Keratinocyte (primary cell): ENCODE results near the gene MAPK1. TPM values are rescaled to one million over a fixed set of nuclear protein-coding genes. Genes with fewer than 3 reads are reported as not detected.

ENCODE experiments used
- DNase-seq: peaks from one replicate; pipeline ENCODE4 v3.0.0-alpha.2; 2011; ENCODE audit warnings: low read depth, missing footprints, low spot score
- FAIRE-seq: peaks from 2 replicates; lab custom pipeline; 2011; peaks lifted over from hg19 to GRCh38; lab: Jason Lieb, UNC
- H2AFZ ChIP-seq: 2 replicates; pipeline ENCODE4 v1.6.0; 2012; ENCODE audit warnings: low read length, control low read depth, inconsistent platforms; ENCODE audit not compliant: control insufficient read depth
- H3K27ac ChIP-seq: 2 replicates; pipeline ENCODE4 v1.5.1; 2011; ENCODE audit warnings: low read length; ENCODE audit not compliant: control insufficient read depth, insufficient read depth
- H3K27me3 ChIP-seq: 3 replicates; pipeline ENCODE4 v1.6.0; 2011; ENCODE audit warnings: low read length; ENCODE audit not compliant: control insufficient read depth, insufficient read depth; ENCODE audit errors: extremely low read depth
- H3K36me3 ChIP-seq, 2 experiments: 2 replicates in 1 of 2; 3 replicates in 1 of 2; pipeline ENCODE4 v1.5.1; 2011; ENCODE audit warnings: low read length in 2 of 2, mild to moderate bottlenecking in 1 of 2; ENCODE audit not compliant: control insufficient read depth in 2 of 2, insufficient read depth in 2 of 2; ENCODE audit errors: extremely low read depth in 1 of 2
- H3K4me1 ChIP-seq: 3 replicates; pipeline ENCODE4 v1.5.1; 2011; ENCODE audit warnings: low read length; ENCODE audit not compliant: control insufficient read depth, insufficient read depth; ENCODE audit errors: extremely low read depth
- H3K4me2 ChIP-seq: 3 replicates; pipeline ENCODE4 v1.6.0; 2011; ENCODE audit warnings: low read depth, low read length; ENCODE audit not compliant: control insufficient read depth, insufficient read depth; ENCODE audit errors: extremely low read depth
- H3K4me3 ChIP-seq, 3 experiments: fragments of 200-600 bp in 1 of 3; sonication (generic) in 1 of 3; 2 replicates in 2 of 3; 3 replicates in 1 of 3; pipeline ENCODE4 v1.5.1; 2011 to 2016; ENCODE audit warnings: low read length in 3 of 3, mild to moderate bottlenecking in 3 of 3, control low read depth in 2 of 3, inconsistent platforms in 1 of 3, low read depth in 1 of 3, mixed read lengths in 1 of 3, mixed run types in 1 of 3, moderate library complexity in 1 of 3; ENCODE audit not compliant: control insufficient read depth in 2 of 3, insufficient read depth in 2 of 3; ENCODE audit errors: extremely low read depth in 1 of 3
- H3K79me2 ChIP-seq: 2 replicates; pipeline ENCODE4 v1.6.0; 2012; ENCODE audit warnings: low read length; ENCODE audit not compliant: control insufficient read depth, insufficient read depth
- H3K9ac ChIP-seq: 3 replicates; pipeline ENCODE4 v1.6.0; 2011; ENCODE audit warnings: low read length; ENCODE audit not compliant: control insufficient read depth, insufficient read depth; ENCODE audit errors: extremely low read depth
- H3K9me1 ChIP-seq: 3 replicates; pipeline ENCODE4 v1.6.0; 2011; ENCODE audit warnings: low read length; ENCODE audit not compliant: control insufficient read depth, insufficient read depth; ENCODE audit errors: extremely low read depth
- H3K9me3 ChIP-seq: 2 replicates; pipeline ENCODE4 v1.5.1; 2012; ENCODE audit warnings: low read depth, low read length; ENCODE audit not compliant: control insufficient read depth
- H4K20me1 ChIP-seq: 3 replicates; pipeline ENCODE4 v1.6.0; 2011; ENCODE audit warnings: low read length; ENCODE audit not compliant: control insufficient read depth, insufficient read depth; ENCODE audit errors: extremely low read depth
- EZH2 ChIP-seq: IDR thresholded peaks from one replicate; pipeline ENCODE4 v1.6.1; 2012; ENCODE audit warnings: inconsistent platforms, mild to moderate bottlenecking, low read length, moderate library complexity
- dilution Hi-C: fragments of 300-500 bp; cut with MboI; formaldehyde crosslinking; loops from one replicate; pipeline ENCODE4 v1.7.0; 2020; ENCODE audit warnings: low sequenced_read_pairs; ENCODE audit not compliant: extremely low pct_ligation_motif_present
- polyA plus RNA-seq, 5 experiments: library from polyadenylated mRNA; depleted of rRNA in 3 of 5; stranded (reverse) in 3 of 5; stranded (forward) in 1 of 5; unstranded in 1 of 5; fragments of >200 nt; gene quantifications; 1 replicate in 1 of 5; 2 replicates in 3 of 5; 3 replicates in 1 of 5; pipeline versions ENCODE4 v1.2.1 to v1.2.3, GENCODE V29; 2011 to 2012; ENCODE audit warnings: missing spikeins in 2 of 5, low read depth in 1 of 5, low replicate concordance in 1 of 5
- TF ChIP-seq, protein P1 (sequence below), 3 experiments: IDR thresholded peaks in 1 of 3; conservative IDR thresholded peaks in 1 of 3; optimal IDR thresholded peaks in 1 of 3; 2 replicates in 2 of 3; 3 replicates in 1 of 3; pipeline versions ENCODE3 to v1.5.1; 2011; ENCODE audit warnings: low read length in 3 of 3, mild to moderate bottlenecking in 3 of 3, moderate library complexity in 2 of 3, control low read depth in 1 of 3, inconsistent platforms in 1 of 3; ENCODE audit not compliant: insufficient read depth in 2 of 3; ENCODE audit errors: extremely low read depth in 1 of 3

The MAPK1 gene
- polyA plus RNA-seq, 1 donor (not counting 4 experiments of a cell fraction or from before 2014, with no cell fraction given) = 136 TPM

GRCh38 chr22:21860491-21861039 lies 6.9 kb downstream of the MAPK1 start:
- Histone ChIP-seq H3K4me2 (no peak overlapping the region), H3K4me3 (no peak overlapping the region), H3K4me1 (peaks cover 26% of the 10 kb centered on the region), H2AFZ (no peak overlapping the region), H3K36me3 (no peaks in the 10 kb centered on the region), H3K9me3 (no peaks in the 10 kb centered on the region), H3K9me1 (peaks cover 9% of the 10 kb centered on the region), H3K27ac (no peak overlapping the region), H3K79me2 (peaks cover 99% of the 10 kb centered on the region), H3K27me3 (no peaks in the 10 kb centered on the region), H3K9ac (no peak overlapping the region), H4K20me1 (peaks cover 48% of the 10 kb centered on the region)
- DNase-seq = no peak
- TF ChIP-seq EZH2 = no peak
- TF ChIP-seq, protein P1, sequence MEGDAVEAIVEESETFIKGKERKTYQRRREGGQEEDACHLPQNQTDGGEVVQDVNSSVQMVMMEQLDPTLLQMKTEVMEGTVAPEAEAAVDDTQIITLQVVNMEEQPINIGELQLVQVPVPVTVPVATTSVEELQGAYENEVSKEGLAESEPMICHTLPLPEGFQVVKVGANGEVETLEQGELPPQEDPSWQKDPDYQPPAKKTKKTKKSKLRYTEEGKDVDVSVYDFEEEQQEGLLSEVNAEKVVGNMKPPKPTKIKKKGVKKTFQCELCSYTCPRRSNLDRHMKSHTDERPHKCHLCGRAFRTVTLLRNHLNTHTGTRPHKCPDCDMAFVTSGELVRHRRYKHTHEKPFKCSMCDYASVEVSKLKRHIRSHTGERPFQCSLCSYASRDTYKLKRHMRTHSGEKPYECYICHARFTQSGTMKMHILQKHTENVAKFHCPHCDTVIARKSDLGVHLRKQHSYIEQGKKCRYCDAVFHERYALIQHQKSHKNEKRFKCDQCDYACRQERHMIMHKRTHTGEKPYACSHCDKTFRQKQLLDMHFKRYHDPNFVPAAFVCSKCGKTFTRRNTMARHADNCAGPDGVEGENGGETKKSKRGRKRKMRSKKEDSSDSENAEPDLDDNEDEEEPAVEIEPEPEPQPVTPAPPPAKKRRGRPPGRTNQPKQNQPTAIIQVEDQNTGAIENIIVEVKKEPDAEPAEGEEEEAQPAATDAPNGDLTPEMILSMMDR (optimal IDR thresholded peaks at IDR 0.05 in 1 of 3, IDR thresholded peaks at IDR 0.05 in 1 of 3, conservative IDR thresholded peaks at IDR 0.05 in 1 of 3; ENCODE audit: extremely low read depth in 1 of 3, insufficient read depth in 2 of 3, low read length in 3 of 3) = no peak
- dilution Hi-C loops = no loop called here
- FAIRE-seq = no peak

- peaks cover 9% of the 10 kb centered on the region for H3K9me1 ChIP-seq
- TF ChIP-seq, protein P1 (optimal IDR thresholded peaks at IDR 0.05 in 1 of 3, IDR thresholded peaks at IDR 0.05 in 1 of 3, conservative IDR thresholded peaks at IDR 0.05 in 1 of 3; ENCODE audit: extremely low read depth in 1 of 3, insufficient read depth in 2 of 3, low read length in 3 of 3) = no peak
- no peak for TF ChIP-seq EZH2
- no peak overlapping the region for H2AFZ ChIP-seq
- dilution Hi-C loops = loop anchor here (10.0 kb wide), 1 partner anchor 77 kb away; no protein-coding TSS in a partner anchor
- no peak overlapping the region for H3K4me3 ChIP-seq
- peaks cover 99% of the 10 kb centered on the region for H3K79me2 ChIP-seq
- no peak overlapping the region for H3K9ac ChIP-seq
- no peaks in the 10 kb centered on the region for H3K27me3 ChIP-seq
- H4K20me1 ChIP-seq = peaks cover 43% of the 10 kb centered on the region
- DNase-seq = no peak
- H3K27ac ChIP-seq = no peak overlapping the region
- peaks cover 12% of the 10 kb centered on the region for H3K4me1 ChIP-seq
- H3K36me3 ChIP-seq = no peaks in the 10 kb centered on the region
- no peak for FAIRE-seq
- no peaks in the 10 kb centered on the region for H3K9me3 ChIP-seq
- H3K4me2 ChIP-seq = no peak overlapping the region
Observed at GRCh38 chr22:21858025-21858764, 9.2 kb downstream of the MAPK1 start.
